ENCODE data around the gene RIN3.

RIN3 gene

GRCh38 chr14:92596331-92596907 lies 82.8 kb downstream of the RIN3 start:
- H3K4me3 ChIP-seq (ENCODE audit: low read depth, low read length) = no peak overlapping the region
- no peak overlapping the region for H3K9ac ChIP-seq (ENCODE audit: low read depth, low read length)
- H3K4me1 ChIP-seq (ENCODE audit: control insufficient read depth, insufficient read depth, low read length) = no peaks in the 10 kb centered on the region
- H3K27ac ChIP-seq (ENCODE audit: low read depth, low read length) = no peak overlapping the region
- H3K36me3 ChIP-seq (ENCODE audit: control insufficient read depth, insufficient read depth, low read length) = no peaks in the 10 kb centered on the region
- no peaks in the 10 kb centered on the region for H3K27me3 ChIP-seq (ENCODE audit: control insufficient read depth, insufficient read depth, low read length)
- no peaks in the 10 kb centered on the region for H3K9me3 ChIP-seq (ENCODE audit: control insufficient read depth, insufficient read depth, low read length)

DNA sequence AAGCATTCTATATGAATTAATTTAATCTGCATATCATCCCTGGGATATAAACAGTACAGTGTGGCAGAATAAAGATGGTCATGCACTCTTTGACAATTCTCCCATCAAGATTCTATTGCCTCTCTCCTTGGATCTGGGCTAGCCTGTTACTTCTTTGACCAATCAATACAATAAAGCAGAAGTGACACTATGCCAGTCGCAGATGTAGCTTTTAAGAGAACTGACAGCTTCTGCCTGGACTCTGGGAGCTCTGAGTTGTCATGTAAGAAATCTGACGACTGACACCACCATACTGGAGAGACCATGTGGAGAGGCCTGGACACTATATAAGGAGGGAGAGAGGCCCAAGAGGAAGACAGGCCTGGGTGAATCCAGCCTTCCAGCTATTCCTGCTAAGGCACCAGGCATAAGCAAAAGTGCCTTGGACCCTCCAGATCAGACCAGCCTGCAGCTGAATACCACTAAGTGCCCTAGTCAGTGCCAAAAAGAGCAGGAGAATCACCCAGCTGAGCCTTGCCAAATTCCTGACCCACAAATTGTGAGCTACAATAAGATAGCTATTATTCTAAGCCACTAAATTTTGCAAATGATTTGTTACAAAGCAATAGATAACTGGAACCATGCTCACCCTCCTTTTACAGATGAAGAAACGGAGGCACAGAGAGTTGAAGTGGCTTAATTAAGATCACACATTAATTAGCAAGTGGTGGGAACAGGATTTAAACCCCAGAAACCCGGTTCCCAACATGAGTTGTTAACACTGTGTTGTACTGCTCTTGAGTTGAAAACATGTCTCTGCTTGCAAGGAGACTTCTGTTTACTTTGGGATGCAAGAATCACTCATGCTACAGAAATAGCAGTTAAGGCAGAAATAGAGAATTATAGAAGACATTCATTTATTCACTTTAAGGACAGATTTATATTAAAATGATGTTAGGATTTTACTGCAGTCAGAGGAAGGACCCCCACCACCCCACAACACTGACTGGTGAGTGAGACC lies 84.6 kb downstream of the RIN3 start:
- Histone ChIP-seq H3K27me3 (ENCODE audit: control insufficient read depth, insufficient read depth, low read length) (no peaks in the 10 kb centered on the region), H3K9me3 (ENCODE audit: control insufficient read depth, insufficient read depth, low read length) (no peaks in the 10 kb centered on the region), H3K9ac (ENCODE audit: low read depth, low read length) (no peak overlapping the region), H3K4me1 (ENCODE audit: control insufficient read depth, insufficient read depth, low read length) (no peaks in the 10 kb centered on the region), H3K4me3 (ENCODE audit: low read depth, low read length) (no peak overlapping the region), H3K36me3 (ENCODE audit: control insufficient read depth, insufficient read depth, low read length) (no peaks in the 10 kb centered on the region), H3K27ac (ENCODE audit: low read depth, low read length) (no peak overlapping the region)

- H3K9ac ChIP-seq (ENCODE audit: low read depth, low read length) = no peak overlapping the region
- no peak overlapping the region for H3K27ac ChIP-seq (ENCODE audit: low read depth, low read length)
- H3K4me3 ChIP-seq (ENCODE audit: low read depth, low read length) = no peak overlapping the region
- no peaks in the 10 kb centered on the region for H3K36me3 ChIP-seq (ENCODE audit: control insufficient read depth, insufficient read depth, low read length)
- no peaks in the 10 kb centered on the region for H3K4me1 ChIP-seq (ENCODE audit: control insufficient read depth, insufficient read depth, low read length)
- H3K9me3 ChIP-seq (ENCODE audit: control insufficient read depth, insufficient read depth, low read length) = no peaks in the 10 kb centered on the region
- H3K27me3 ChIP-seq (ENCODE audit: control insufficient read depth, insufficient read depth, low read length) = no peaks in the 10 kb centered on the region
Observed at GRCh38 chr14:92599811-92600210, 86.2 kb downstream of the RIN3 start.

DNA sequence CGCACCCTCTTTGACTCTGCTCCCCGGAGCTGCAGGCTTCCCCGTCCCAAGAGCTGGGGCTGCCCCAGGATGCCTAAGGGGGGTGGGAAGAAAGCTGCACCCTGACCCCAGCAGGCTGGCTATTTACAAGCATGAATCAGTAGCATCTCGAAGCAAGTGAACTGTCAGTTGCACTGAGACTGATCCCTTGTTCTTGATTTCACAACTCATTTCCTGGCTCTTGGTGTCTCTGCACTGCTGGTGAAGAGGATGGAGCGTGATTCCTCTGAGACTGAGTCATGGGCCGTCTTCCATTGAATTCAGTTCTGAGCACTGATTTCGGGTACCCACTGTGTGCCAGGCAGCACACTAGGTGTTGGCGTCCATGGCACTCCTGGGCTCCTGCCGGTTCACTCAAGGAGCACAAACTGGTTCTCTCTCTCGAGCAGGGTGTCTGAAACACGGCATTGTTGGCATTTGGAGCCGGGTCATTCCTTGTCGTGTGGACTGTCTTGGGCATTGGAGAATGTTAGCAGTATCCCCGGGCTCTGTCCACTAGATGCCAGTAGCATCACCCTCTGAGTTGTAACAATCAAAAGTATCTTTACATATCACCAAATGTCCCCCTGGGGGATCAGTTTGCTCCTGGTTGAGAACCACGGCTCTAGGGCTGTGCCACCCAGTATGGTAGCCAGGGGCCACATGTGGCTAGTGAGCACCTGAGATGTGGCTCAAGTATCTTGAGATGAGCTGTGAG lies 86.9 kb downstream of the RIN3 start:
- no peak overlapping the region for H3K27ac ChIP-seq (ENCODE audit: low read depth, low read length)
- no peaks in the 10 kb centered on the region for H3K36me3 ChIP-seq (ENCODE audit: control insufficient read depth, insufficient read depth, low read length)

DNA sequence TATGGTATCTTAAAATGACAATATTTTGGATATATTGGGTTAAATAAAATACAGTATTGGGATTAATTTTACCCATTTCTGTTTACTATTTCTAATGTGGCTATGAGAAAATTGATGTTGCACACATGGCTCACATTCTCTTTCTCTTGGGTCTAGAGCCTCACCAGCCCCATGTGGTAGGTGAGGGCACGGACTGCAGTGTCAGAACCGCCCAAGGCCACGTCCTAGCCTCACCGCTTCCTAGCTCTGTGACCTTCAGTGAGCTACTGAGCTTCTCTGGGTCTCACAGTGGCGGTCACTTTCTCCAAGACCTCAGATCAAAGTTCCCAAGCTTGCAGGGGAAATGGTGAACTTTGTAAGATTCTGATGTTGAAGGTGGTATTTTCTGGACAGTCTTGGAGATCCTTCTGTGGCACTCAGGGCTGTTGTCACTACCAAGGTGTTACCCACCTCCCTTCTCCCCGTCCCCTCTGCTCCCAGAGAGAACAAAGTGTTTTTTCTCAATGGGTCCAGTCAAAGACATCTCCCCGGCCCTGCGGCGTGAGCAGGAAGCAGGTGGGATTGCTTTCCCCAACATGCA lies 87.6 kb downstream of the RIN3 start:
- Histone ChIP-seq H3K4me1 (ENCODE audit: control insufficient read depth, insufficient read depth, low read length) (no peaks in the 10 kb centered on the region), H3K9me3 (ENCODE audit: control insufficient read depth, insufficient read depth, low read length) (no peaks in the 10 kb centered on the region), H3K4me3 (ENCODE audit: low read depth, low read length) (no peak overlapping the region), H3K9ac (ENCODE audit: low read depth, low read length) (no peak overlapping the region), H3K36me3 (ENCODE audit: control insufficient read depth, insufficient read depth, low read length) (no peaks in the 10 kb centered on the region), H3K27me3 (ENCODE audit: control insufficient read depth, insufficient read depth, low read length) (no peaks in the 10 kb centered on the region), H3K27ac (ENCODE audit: low read depth, low read length) (no peak overlapping the region)

More for the DNA sequence above, 86.9 kb downstream of the RIN3 start:
- H3K9me3 ChIP-seq (ENCODE audit: control insufficient read depth, insufficient read depth, low read length) = no peaks in the 10 kb centered on the region
- H3K4me3 ChIP-seq (ENCODE audit: low read depth, low read length) = no peak overlapping the region
- H3K9ac ChIP-seq (ENCODE audit: low read depth, low read length) = no peak overlapping the region
- H3K27me3 ChIP-seq (ENCODE audit: control insufficient read depth, insufficient read depth, low read length) = no peaks in the 10 kb centered on the region
- no peaks in the 10 kb centered on the region for H3K4me1 ChIP-seq (ENCODE audit: control insufficient read depth, insufficient read depth, low read length)

DNA sequence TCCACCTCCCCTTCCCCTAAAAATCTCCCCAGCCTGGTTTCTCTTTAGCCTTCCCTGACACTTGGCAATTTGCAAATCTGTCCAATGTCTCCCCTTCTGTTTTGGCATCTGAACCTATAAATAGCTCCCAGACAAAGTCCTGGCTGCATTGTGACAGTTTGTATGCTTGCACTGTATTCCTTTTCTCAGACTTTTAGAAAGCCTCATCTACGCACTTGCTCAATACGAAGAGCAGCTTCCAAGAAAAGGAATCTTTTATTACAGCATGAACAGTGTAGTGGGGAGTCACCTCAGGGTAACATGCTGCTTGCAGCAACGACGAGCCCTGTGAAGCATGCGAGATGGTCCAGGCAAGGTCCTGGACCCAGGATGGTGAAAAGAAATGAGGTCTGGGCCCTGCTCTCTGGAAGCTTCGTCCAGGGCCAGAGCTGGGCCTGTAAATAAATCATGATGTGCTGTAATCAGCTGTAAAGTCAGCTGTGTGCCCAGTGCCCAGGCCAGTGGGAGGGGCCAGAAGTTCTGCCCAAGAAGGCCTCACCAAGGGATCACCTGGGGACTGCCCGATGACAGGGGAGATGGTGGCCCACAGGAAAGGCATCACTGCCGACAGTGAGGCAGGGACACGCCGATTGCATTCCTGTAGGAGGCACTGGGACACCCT lies 88.3 kb downstream of the RIN3 start:
- no peaks in the 10 kb centered on the region for H3K9me3 ChIP-seq (ENCODE audit: control insufficient read depth, insufficient read depth, low read length)
- H3K9ac ChIP-seq (ENCODE audit: low read depth, low read length) = no peak overlapping the region
- no peak overlapping the region for H3K27ac ChIP-seq (ENCODE audit: low read depth, low read length)
- no peaks in the 10 kb centered on the region for H3K36me3 ChIP-seq (ENCODE audit: control insufficient read depth, insufficient read depth, low read length)
- no peaks in the 10 kb centered on the region for H3K4me1 ChIP-seq (ENCODE audit: control insufficient read depth, insufficient read depth, low read length)
- H3K27me3 ChIP-seq (ENCODE audit: control insufficient read depth, insufficient read depth, low read length) = no peaks in the 10 kb centered on the region
- H3K4me3 ChIP-seq (ENCODE audit: low read depth, low read length) = no peak overlapping the region

- Histone ChIP-seq H3K4me1 (ENCODE audit: control insufficient read depth, insufficient read depth, low read length) (no peaks in the 10 kb centered on the region), H3K9ac (ENCODE audit: low read depth, low read length) (no peak overlapping the region), H3K9me3 (ENCODE audit: control insufficient read depth, insufficient read depth, low read length) (no peaks in the 10 kb centered on the region), H3K27ac (ENCODE audit: low read depth, low read length) (no peak overlapping the region), H3K4me3 (ENCODE audit: low read depth, low read length) (no peak overlapping the region), H3K36me3 (ENCODE audit: control insufficient read depth, insufficient read depth, low read length) (no peaks in the 10 kb centered on the region), H3K27me3 (ENCODE audit: control insufficient read depth, insufficient read depth, low read length) (no peaks in the 10 kb centered on the region)
Observed at GRCh38 chr14:92603309-92604242, 90.0 kb downstream of the RIN3 start.

GRCh38 chr14:92605274-92605940 lies 91.8 kb downstream of the RIN3 start:
- Histone ChIP-seq H3K9me3 (ENCODE audit: control insufficient read depth, insufficient read depth, low read length) (no peaks in the 10 kb centered on the region), H3K9ac (ENCODE audit: low read depth, low read length) (no peak overlapping the region), H3K4me1 (ENCODE audit: control insufficient read depth, insufficient read depth, low read length) (no peaks in the 10 kb centered on the region), H3K4me3 (ENCODE audit: low read depth, low read length) (no peak overlapping the region), H3K36me3 (ENCODE audit: control insufficient read depth, insufficient read depth, low read length) (no peaks in the 10 kb centered on the region), H3K27ac (ENCODE audit: low read depth, low read length) (no peak overlapping the region), H3K27me3 (ENCODE audit: control insufficient read depth, insufficient read depth, low read length) (no peaks in the 10 kb centered on the region)

- H3K36me3 ChIP-seq (ENCODE audit: control insufficient read depth, insufficient read depth, low read length) = no peaks in the 10 kb centered on the region
- H3K9ac ChIP-seq (ENCODE audit: low read depth, low read length) = no peak overlapping the region
- no peak overlapping the region for H3K27ac ChIP-seq (ENCODE audit: low read depth, low read length)
- H3K4me3 ChIP-seq (ENCODE audit: low read depth, low read length) = no peak overlapping the region
- H3K4me1 ChIP-seq (ENCODE audit: control insufficient read depth, insufficient read depth, low read length) = no peaks in the 10 kb centered on the region
- H3K27me3 ChIP-seq (ENCODE audit: control insufficient read depth, insufficient read depth, low read length) = no peaks in the 10 kb centered on the region
- H3K9me3 ChIP-seq (ENCODE audit: control insufficient read depth, insufficient read depth, low read length) = no peaks in the 10 kb centered on the region
Observed at GRCh38 chr14:92607251-92607650, 93.7 kb downstream of the RIN3 start.
